ENCODE data around the gene IP6K3.

IP6K3 gene, protein sequence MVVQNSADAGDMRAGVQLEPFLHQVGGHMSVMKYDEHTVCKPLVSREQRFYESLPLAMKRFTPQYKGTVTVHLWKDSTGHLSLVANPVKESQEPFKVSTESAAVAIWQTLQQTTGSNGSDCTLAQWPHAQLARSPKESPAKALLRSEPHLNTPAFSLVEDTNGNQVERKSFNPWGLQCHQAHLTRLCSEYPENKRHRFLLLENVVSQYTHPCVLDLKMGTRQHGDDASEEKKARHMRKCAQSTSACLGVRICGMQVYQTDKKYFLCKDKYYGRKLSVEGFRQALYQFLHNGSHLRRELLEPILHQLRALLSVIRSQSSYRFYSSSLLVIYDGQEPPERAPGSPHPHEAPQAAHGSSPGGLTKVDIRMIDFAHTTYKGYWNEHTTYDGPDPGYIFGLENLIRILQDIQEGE

DNA sequence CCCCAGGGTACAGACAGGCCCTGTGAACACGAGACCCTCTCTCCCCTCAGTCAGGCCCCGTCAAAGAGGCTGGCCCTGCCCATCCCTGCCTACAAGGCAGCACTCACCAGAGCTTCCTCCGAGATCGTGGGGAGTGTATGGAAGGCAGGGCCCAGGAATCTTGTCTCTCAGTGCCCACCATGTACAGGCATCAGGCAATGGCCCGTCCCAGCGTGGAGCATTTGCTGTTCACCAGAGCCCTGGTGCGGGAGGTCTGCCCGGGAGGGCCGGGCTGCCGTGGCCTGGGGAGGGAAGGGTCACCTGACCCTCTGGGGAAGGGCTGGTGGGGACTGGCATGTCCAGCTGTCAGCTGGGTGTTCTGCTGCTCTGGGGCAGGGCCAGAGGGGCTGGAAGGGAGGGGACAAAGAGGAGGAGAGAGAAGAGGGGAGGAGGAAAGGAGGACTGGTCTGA, at the start of gene IP6K3:
TSS of gene IP6K3 (minus strand) at position 255 of the 450 bp plus-strand sequence. CDS start 11,429 bp downstream, outside the sequence.
- DNase-seq (ENCODE audit: low spot score): no peak

DNA sequence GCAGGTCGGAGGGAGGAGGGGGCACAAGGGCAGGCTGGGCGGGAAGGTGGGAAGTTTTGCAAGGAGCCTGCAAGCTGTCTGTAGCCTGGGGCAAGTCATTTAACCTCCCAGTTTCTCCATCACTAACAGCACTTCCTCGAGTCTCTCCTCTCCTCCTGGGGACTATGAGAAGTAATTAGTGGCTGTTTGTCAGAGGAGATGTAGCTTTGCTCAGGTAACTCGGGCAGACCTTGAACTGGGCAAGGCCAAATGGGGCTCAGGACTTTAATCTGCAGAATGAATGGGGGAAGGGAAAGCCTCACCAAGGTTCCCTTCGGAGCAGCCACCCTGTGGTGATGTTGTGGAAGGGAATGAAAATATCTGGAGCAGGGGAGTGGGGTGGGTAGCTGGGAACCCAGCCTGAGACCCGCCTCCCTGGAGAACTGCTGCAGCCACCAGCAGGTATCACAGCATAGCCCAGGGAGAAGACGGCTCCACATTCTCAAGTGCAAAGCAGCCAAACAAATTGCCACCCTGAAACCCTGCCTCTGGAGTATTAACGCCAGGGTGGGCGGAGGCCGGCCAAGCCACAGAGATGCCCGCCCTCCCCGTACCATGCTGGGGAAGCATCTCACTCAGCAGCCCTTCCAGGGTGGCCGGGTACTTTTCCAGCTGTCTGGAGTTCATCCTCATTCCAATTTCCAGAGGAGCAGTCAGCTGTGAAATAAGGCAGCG, 48.4 kb upstream of the IP6K3 start:
- no peak for DNase-seq (ENCODE audit: low spot score)

DNA sequence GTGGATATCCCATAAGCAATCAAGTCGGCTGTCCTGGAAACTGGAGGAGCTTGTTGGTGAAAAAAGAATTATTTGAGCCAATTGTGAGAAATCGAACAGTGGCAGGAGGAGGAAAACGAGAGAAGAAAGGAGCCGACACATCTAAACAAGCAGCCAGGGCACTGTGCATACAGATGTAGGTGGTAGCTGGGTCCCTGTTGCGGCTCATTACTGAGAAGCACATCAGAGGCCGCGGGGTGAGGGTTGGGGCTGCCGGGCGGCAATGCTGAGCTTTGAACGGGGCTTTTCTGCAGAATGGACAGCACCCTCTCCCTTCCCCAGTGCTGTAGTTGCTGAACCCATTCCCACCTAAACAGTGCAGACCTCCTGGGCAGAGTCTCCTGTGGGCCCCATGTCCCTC, 46.3 kb upstream of the IP6K3 start:
- no peak for DNase-seq (ENCODE audit: low spot score)

DNA sequence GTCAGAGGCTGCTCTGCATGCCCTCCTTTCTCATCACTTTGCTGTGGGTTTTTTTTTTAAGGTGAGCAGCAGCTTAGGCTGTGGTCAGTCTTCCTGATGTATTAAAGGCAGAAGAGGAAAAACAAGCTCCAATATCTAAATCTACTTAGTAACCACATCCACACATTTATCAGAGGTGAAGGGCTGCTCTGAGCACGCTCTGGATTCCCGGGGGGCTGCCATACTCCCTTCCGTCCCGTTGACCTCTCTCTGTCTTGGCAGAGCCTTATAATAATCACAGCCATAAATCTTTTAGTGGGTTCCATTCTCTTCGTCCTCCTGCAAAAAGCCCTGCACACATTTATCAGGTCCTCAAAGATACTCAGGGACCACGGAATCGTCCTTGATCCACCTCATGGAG, 44.9 kb upstream of the IP6K3 start:
- no peak for DNase-seq (ENCODE audit: low spot score)

DNA sequence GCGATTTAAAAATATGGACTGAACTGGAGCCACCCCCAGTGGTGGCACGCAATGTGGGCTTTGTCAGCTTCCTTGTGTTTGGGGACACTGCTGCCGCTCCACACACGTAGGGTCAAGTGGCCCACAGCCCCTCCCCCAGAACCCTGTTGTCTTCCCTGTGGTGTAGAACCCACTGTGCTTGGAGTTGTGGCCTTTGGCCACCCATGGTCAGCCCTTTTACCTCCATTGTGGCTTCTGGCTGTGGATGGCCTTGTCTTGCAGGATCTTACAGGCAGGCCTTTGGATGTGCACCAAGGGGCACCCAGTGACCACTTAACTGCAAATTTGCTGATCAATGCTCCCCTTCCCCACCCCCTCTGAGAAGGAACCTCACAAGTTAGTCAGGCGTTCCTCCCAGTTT, 44.2 kb upstream of the IP6K3 start:
- DNase-seq (ENCODE audit: low spot score): no peak

DNA sequence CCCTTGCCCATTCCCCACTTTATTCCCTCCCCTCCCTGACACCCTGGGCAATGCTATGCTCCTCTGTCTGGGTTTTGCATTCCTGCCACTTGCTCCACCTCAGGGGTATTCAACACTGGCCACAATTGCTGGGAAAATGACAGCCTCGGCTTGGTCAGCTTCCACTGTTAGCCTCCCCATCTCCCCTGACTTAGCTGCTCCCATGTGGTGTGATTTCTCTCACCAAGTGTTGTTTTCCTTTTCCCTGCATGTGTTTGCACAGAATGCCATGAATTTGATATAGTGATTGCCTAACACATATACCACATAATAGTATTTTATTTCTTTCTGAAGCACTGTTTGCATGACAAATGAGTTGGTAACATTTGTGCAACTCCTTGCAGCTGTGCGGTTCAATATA, 43.7 kb upstream of the IP6K3 start:
- no peak for DNase-seq (ENCODE audit: low spot score)

DNA sequence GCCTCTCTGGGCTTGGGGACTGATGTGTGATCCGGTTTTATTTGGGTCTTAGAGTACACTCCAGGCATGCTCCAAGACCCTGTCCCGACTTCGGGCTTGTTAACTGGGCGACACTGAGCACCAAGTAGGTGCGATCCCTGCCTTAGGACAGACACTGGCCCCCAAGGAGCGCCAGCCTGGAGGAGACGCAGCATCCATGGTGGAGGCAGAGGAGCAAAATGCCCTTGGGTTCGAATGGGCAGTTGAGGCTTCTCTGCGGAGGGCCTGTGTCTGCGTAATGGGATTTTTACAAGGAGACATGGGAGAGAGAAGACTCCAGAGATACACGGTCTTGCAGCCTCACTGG, 42.8 kb upstream of the IP6K3 start:
- DNase-seq (ENCODE audit: low spot score): no peak

DNA sequence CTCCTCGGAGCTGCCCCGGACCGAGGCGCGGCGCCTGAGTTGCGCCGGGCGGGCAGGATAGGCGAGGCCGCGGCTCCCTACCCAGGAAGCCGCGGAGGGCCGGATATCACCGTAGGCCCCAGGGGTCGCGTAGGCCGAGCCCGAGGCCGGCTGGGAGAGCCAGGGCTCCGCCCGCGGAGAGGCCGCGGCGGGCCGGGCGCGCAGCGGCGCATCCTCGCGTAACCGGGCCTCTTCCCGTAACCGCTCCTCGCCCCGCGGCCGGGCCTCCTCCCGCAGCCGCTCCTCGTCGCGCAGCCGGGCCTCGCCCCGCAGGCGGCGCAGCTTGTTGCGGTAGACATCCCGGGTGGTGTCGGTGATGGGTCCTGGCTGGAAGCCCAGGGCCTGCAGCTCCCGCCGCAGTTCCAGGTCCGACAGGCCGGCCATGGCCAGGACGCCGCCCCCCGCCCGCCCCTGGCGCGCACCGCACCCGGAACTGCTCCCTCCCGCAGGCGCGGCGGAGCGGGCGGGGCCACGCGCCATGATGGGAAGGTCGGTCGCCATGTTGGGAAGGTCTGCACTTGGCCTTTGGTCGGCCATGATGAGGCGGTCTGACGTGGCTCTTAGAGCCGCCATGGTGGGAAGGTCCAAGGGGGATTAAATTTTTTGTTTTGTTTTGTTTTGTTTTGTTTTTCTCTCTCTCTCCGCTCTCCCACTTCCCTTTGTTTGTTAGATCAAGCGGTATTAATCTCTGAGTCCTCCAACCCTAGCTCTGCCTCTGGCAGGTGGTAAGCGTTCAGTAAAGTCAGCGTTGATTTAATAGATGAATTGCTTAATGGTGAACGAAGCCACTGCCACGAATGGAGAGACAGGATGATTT, 42.2 kb upstream of the IP6K3 start, which contains the start of gene LEMD2:
TSS of gene LEMD2 (minus strand) at position 437 of the 856 bp plus-strand sequence. CDS start at position 423, 14 bp downstream.
- peak; percentile 92 for DNase-seq (ENCODE audit: low spot score)

DNA sequence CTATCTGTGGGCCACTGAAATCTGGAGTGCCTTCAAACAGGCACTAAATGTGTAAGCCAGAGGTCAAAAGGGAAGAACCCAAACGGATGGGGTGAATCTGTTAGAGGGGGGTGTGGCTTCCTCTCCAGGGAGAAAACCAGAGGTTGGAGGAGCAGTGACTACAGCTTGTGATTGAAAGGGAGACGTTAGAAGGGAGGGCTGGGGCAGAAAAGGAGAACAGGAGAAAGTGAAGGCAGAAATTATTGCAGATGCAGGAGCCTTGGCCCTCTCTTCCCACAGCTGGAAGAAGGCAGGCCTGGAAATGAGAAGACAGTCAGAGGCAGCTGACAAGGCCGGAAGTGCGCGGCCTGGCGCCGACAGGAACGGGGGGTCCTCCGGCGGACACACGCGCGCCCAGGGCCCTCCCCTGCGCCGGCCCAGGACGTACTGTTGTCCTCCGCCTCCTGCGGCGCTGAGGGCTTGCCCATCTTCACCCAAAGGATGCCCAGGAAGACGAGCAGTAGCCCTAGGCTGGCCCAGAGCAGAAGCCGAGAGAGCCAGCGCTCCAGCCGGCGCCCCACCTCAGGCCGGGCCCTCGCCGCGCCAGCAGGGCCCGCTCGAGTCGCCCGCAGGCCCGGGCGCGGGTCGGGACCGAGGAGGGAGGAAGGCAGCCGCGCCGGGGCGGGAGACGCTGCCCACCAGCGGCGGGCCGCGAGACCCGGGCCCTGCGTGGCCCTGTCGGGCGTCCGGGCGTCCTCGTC, 41.4 kb upstream of the IP6K3 start:
- DNase-seq (ENCODE audit: low spot score): peak; percentile 82

DNA sequence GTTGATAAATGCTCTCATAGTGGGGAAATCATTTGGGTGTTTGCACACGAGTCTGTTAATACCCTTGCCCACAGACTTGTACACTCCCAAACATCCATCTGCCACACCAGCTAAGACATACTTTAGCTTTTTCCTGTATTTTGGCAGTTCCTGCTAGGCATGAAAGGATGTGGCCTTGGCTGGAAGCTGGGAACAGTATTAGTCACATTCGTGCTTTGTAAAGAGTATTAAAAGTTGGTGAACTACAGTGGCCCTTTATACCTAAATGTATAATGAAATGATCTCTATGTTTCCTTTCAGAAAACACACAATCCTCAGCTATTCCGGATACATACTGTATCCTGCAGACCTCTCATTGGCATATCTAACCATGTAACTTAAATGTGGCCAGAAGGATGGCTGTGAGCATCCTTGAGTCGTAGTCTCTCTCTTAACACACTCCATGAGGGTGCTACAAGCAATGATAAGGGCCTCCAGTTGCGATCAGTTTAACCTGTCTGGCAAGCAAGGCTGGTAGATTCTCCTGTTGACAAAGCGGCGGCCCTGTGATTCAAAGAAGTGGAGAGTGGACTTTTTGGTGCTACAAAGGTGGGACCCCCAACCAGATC, 40.7 kb upstream of the IP6K3 start:
- DNase-seq (ENCODE audit: low spot score): peak; percentile 60

DNA sequence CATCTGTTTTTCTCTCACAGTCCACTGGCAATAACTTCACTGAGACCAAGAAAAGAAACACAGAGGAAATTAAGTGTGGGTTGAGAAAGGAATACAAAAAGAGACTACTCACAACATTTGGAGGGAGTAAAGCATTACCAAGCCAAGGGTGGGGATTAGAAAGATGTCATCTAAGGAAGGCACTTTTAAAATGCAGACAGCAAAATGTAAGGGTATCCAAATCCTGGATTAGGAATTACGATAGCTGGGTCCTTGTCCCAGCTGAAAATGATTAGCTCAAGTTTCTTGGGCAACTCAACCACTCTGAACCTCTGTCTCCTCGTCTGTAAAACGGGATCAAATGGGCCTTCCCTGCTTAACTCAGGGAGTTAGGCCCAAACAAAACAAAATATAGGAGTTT, 40.0 kb upstream of the IP6K3 start:
- no peak for DNase-seq (ENCODE audit: low spot score)

DNA sequence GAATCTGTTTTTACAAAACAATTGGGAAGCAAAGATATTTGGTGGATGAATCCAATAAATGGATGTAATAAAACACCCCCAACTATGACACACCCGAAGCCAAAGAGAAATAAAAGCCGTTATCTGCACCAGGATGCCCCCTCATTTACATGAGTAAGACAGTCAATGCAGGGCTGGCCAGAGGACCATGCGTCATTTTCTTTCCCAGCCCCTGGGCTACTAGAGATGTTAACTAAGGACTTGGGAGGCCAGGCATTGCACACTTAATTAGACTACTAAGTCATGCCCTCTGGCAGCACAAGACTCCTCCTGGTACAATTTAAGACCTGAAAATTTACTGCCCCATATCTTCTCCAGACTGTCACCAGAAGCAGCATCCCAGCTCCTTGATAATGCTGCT, 39.1 kb upstream of the IP6K3 start:
- DNase-seq (ENCODE audit: low spot score): peak; percentile 20

DNA sequence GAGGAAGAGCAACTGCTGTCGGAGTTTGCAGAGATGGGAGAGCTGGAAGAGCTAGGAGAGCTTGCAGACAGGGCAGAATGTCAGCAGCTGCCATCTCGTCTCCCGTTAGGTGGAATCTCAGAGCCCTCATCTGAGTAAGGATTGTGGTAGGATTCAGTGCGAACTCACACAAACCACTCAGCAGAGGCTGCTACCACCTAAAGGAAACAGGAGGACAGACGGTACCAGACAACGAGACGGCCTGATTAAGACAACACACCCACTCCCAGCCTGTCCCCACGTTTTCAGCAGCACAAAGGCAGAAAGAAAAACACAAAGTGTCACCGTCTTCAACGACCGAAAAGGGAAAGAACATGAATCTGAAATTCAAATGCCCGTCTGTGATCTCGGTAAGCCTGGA, 38.1 kb upstream of the IP6K3 start:
- no peak for DNase-seq (ENCODE audit: low spot score)

DNA sequence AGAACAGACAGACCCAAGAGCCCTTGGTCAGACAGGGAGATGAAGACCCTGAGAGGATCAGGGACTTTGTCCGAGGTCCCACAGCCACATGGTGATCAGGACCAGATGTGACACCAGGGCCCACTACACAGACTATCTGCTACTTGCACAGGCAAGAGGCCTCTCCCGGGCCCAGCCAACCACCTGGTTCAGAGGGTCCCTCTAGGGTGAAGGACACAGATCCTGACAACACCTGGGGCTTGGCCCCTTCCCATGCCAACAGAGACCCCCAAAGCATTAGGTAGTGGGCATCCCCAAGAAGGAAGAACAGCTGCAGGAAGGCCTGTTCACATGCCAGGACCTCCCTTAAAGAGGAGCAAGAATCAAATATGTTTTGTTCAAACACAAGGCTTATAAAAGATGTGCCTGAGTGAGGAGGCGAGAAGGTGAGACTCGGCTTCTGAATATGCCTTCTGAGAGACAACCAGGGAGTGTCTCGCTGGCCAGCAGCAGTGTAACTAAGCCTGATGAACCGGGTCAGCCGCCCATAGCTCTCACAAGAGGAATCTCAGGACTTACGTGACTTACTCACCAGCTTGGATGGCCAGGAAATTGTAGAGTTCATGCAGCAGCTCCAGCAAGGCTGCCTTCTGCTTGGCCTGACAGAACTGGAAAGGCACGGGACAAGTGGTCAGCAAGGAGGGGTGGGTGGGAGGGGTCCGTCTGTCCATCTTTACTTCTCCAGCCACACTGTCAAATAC, 37.2 kb upstream of the IP6K3 start:
- no peak for DNase-seq (ENCODE audit: low spot score)

DNA sequence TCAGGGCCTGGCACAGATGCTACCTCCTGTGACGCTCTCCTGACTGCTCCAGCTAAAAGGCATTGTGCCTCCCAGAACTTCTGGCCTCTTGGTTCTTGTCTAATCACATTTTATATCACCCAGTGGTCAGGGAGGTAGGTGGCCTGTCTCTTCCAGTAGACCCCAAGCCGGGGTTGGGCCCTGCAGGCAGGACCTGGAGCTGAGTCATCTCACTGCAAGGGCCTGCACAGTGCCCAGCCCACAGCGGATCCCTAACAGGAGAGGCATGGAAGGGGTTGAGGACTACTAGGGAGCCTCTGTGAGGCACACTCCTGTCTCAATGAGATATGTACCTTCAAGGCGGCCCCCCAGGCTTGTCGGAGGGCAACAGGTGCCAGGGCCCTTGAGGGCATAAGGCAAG, 35.9 kb upstream of the IP6K3 start:
- no peak for DNase-seq (ENCODE audit: low spot score)

DNA sequence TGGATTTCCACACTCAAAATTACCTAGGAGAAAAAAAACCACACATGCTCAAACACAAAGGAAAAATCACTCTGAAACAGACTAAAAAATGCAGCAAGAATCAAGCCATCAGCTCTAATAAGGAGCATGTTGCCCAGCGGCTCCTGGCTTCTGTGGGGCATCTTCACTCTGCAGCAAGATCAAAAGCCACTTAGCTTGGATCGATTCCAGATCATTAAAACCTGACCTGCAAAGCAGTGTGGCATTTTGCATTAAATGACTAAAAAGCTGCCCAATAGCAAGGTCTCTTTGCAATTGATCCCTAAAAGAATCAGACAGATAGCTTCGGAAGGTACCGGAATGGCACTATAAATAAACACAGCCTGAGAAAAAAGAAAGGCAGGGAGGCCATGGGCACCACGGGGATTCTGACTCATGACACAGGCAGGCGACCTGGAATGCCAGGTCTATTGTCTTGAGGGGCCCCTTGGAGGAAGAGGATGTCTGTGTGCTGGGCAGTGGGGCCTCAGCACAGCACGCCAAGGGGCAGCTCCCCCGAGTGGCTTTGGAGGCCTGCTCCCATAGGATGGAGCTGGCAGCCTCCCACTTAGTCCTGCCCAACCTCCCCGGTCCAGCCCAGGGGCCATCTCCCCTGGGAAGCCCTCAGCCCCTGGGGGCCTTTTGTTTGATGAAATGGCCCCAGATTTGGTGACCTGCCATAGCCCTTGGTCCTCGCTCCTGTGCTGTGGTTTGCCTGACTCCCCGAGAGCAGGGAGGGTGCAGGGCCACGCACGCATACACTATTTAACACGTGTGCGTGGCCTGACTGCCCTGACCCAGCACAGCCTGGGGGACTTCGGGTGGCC, 34.6 kb upstream of the IP6K3 start:
- no peak for DNase-seq (ENCODE audit: low spot score)

DNA sequence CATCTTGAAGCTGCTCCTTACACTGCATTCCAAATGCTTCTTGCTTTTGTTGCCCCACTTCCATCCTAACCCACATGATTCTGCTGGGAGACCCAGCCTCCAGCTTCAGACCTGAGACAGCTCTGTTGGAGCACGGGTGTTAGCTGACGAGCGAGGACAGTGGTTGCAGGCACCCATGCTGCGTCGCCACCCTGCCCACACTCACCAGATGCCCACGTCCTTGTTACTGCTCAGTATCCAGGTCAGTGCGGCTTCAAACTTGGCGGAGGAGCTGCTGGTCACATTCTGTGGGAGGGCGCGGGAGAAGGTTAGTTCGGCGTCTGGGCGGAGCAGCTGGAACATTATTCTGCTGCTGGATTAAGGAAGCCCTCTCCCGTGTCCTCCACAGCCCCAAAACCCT, 33.2 kb upstream of the IP6K3 start:
- no peak for DNase-seq (ENCODE audit: low spot score)

DNA sequence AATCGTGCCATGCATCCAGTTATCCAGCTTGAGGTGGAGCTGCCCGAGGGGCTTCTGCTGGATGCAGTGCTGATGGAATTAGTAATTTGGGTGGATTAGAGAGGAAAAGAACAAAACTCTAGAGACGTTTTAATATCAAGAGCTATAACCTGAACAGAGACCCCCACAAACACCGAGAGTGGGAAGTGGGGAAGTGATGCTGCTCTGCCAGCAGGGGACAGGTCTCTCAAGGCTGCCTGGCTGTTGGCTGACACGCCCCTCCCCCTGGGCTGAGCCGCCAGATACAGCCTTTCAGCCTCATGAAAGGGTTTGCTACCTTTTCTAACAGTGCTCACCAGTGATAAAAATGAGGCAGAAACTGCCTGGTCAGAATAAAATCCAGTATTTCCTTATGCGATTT, 32.6 kb upstream of the IP6K3 start:
- no peak for DNase-seq (ENCODE audit: low spot score)

DNA sequence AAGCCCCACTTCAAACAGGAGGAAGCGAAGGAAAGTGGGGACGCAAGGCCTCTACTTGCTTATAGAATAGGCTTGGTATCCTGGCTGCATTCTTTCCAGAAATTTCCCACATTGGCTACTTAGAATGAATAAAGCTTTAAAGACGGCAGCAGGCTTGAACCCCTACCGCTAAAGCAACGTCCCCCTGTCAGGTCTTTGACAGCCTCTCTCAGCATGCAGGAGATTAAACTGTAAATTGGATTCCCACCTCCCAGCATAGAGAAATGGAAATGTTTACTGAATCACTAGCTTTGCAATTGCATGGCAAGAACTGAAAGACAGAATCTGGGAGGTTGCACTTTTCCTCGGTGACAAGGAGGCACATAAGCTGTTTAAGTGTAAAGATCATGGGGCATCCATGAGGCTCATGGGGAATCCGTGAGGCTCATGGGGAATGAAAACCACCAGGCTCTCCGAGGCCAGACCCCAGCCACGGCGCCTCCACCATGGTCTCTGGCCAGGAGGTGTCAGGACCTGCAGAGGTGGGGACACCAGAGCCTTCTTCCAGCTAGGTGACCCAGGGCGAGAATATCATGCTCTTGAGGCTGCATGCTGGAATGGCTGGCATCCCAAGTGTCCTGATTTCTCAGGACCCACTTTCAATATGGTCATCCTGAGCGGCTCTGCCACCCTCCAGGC, 31.9 kb upstream of the IP6K3 start:
- DNase-seq (ENCODE audit: low spot score): no peak

Data from RKO (cell line).